Ascending aorta (tissue), 2 donors: ENCODE results near the gene FHIT. TPM values are rescaled to one million over a fixed set of nuclear protein-coding genes. Genes with fewer than 3 reads are reported as not detected.

ENCODE experiments used
- DNase-seq, 2 donors: peaks; one replicate each; pipeline ENCODE4 v3.0.0-alpha.2; 2019; ENCODE audit warnings: low spot score in 2 of 2
- H3K27ac ChIP-seq, 2 donors: fragments of 200-600 bp; sonication (generic); one replicate each; pipeline ENCODE4 v1.5.1; 2016 to 2017; ENCODE audit warnings: mild to moderate bottlenecking in 1 of 2
- H3K27me3 ChIP-seq: fragments of 200-600 bp; sonication (generic); one replicate; pipeline ENCODE4 v1.5.1; 2017
- H3K36me3 ChIP-seq, 2 donors: fragments of 200-600 bp; sonication (generic); one replicate each; pipeline ENCODE4 v1.5.1; 2016
- H3K4me1 ChIP-seq, 2 donors: fragments of 200-600 bp; sonication (generic); one replicate each; pipeline ENCODE4 v1.5.1; 2016 to 2017; ENCODE audit warnings: mild to moderate bottlenecking in 1 of 2
- H3K4me3 ChIP-seq, 2 donors: fragments of 200-600 bp; sonication (generic); one replicate each; pipeline ENCODE4 v1.5.1; 2016 to 2017; ENCODE audit warnings: mild to moderate bottlenecking in 1 of 2
- H3K9me3 ChIP-seq, 2 donors: fragments of 200-600 bp; sonication (generic); one replicate each; pipeline ENCODE4 v1.5.1; 2016
- intact Hi-C: fragments of 100-400 bp; cut with DNase I; formaldehyde crosslinking; loops from one replicate; pipeline ENCODE4 v1.15.1; 2023
- total RNA-seq: library from RNA; depleted of rRNA; stranded (reverse); fragments of >200 nt; gene quantifications from one replicate; pipeline ENCODE4 v1.1.0, GENCODE V29; 2016
- TF ChIP-seq, protein P1 (sequence below), 3 experiments: fragments of 200-600 bp in 2 of 3; fragments of 450-650 bp in 1 of 3; sonication (generic) in 2 of 3; IDR thresholded peaks; one replicate each; pipeline ENCODE4 v1.5.1; 2016 to 2019; ENCODE audit warnings: antibody characterized with exemption in 3 of 3, mild to moderate bottlenecking in 1 of 3, moderate library complexity in 1 of 3

FHIT gene
- total RNA-seq, 1 donor from 2014 or later = 0.21 TPM

- Histone ChIP-seq H3K27me3 (no peaks in the 10 kb centered on the region), H3K27ac (no peak overlapping the region)
- TF ChIP-seq, protein P1, sequence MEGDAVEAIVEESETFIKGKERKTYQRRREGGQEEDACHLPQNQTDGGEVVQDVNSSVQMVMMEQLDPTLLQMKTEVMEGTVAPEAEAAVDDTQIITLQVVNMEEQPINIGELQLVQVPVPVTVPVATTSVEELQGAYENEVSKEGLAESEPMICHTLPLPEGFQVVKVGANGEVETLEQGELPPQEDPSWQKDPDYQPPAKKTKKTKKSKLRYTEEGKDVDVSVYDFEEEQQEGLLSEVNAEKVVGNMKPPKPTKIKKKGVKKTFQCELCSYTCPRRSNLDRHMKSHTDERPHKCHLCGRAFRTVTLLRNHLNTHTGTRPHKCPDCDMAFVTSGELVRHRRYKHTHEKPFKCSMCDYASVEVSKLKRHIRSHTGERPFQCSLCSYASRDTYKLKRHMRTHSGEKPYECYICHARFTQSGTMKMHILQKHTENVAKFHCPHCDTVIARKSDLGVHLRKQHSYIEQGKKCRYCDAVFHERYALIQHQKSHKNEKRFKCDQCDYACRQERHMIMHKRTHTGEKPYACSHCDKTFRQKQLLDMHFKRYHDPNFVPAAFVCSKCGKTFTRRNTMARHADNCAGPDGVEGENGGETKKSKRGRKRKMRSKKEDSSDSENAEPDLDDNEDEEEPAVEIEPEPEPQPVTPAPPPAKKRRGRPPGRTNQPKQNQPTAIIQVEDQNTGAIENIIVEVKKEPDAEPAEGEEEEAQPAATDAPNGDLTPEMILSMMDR (IDR thresholded peaks at IDR 0.05) = no peak
Measured at GRCh38 chr3:60512506-60512905, 738.7 kb downstream of the FHIT start.

DNA sequence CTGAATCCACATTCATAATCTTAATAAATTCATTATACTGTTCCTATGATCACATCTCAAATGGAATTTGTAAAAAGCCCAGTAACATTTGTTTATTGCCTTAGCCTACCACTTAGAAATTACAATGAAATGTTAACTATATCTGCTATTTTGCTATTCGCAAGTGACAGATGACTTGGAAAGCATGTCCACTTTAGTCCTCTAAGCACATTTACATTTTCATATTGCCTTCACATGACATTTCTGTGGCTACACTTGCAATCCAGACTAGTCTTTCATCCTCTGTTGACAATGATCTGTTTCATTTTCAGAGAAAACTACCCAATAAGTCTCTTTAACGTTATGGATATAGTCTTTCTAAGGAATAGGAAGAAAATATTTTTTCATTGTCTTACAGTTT is 741.8 kb downstream of the FHIT start:
- intact Hi-C loops = no loop called here
- H3K27ac ChIP-seq = no peak overlapping the region
- no peaks in the 10 kb centered on the region for H3K36me3 ChIP-seq
- DNase-seq = no peak
- no peaks in the 10 kb centered on the region for H3K9me3 ChIP-seq
- H3K4me1 ChIP-seq = no peaks in the 10 kb centered on the region
- no peaks in the 10 kb centered on the region for H3K27me3 ChIP-seq
- H3K4me3 ChIP-seq = no peak overlapping the region
- TF ChIP-seq, protein P1 (IDR thresholded peaks at IDR 0.05) = no peak

More at GRCh38 chr3:60512506-60512905, 738.7 kb downstream of the FHIT start:
- H3K4me1 ChIP-seq = no peaks in the 10 kb centered on the region
- intact Hi-C loops = no loop called here
- no peak for DNase-seq
- no peak overlapping the region for H3K4me3 ChIP-seq
- no peaks in the 10 kb centered on the region for H3K36me3 ChIP-seq
- no peaks in the 10 kb centered on the region for H3K9me3 ChIP-seq

DNA sequence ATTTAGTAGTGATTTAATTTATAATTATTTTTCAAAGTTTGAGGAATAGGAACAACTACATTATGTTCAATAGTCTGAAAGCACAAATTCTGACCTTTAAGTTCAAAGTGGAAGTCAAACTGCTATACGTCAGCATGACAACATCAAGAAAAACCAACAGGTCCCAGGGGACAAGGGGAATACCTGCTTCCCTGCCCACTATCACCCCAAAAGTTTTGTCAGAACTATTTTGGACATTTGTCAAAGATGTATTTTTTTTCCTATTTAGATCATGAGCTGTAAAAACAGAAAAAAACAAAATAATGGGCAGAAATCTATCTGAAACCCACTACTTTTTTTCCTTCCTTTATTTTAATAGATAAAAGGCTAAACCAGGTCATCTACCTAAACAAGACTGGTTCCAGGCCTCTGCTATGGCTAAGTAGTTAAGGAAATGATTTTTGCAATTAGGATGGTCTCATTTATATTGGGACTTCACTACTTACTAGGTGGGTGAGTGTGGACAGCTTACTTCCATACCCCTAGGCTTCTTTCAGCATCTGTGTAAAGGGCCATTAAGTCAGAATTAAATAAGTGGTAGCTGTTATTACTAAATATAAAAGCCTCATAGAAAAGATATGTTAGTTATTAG is 746.3 kb downstream of the FHIT start:
- no peak overlapping the region for H3K27ac ChIP-seq
- no peak for DNase-seq
- intact Hi-C loops = no loop called here
- no peak overlapping the region for H3K4me3 ChIP-seq
- no peaks in the 10 kb centered on the region for H3K27me3 ChIP-seq
- H3K9me3 ChIP-seq = no peaks in the 10 kb centered on the region
- TF ChIP-seq, protein P1 (IDR thresholded peaks at IDR 0.05) = no peak
- H3K36me3 ChIP-seq = no peaks in the 10 kb centered on the region
- no peaks in the 10 kb centered on the region for H3K4me1 ChIP-seq

DNA sequence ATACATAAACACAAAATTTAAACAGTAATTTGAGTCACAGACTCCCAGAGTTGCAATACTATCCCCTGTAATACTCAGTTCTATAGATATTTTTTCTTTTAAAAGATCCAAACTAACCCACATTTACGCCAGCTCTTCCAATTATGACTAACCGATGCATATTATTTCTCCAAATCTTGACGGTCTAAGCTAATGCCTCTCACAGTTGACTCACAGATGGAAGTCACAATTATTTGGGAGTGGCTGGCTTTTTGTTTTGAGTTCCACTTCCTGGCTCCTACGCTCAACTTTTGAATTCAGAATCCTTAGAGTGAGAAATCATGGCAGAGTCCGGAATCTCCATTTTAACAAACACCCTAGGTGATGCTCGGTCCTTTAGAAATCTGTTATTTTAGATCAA is 749.9 kb downstream of the FHIT start:
- TF ChIP-seq, protein P1 (IDR thresholded peaks at IDR 0.05) = no peak
- Histone ChIP-seq H3K27me3 (no peaks in the 10 kb centered on the region), H3K36me3 (no peaks in the 10 kb centered on the region), H3K4me3 (no peak overlapping the region), H3K27ac (no peak overlapping the region), H3K4me1 (no peaks in the 10 kb centered on the region), H3K9me3 (no peaks in the 10 kb centered on the region)
- no peak for DNase-seq
- intact Hi-C loops = no loop called here

DNA sequence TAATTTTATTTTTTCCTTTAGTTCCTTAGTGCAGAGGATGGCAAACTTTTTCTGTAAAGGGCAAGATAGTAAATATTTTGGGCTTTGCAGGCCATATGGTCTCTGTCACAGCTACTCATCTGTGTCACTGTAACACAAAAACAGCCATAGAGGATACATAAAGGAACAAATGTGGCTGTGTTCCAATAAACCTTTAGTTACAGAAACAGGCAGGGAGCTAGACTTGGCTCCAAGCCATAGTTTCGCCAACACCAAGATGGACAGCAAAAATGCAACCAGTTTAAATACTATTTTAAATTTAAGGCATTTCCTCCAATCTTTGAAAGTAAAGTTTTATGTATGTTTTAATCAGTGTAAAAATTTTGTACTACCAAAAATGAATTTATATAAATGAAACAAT is 753.4 kb downstream of the FHIT start:
- Histone ChIP-seq H3K27ac (no peak overlapping the region), H3K9me3 (no peaks in the 10 kb centered on the region), H3K36me3 (no peaks in the 10 kb centered on the region), H3K4me3 (no peak overlapping the region), H3K4me1 (no peaks in the 10 kb centered on the region), H3K27me3 (no peaks in the 10 kb centered on the region)
- intact Hi-C loops = no loop called here
- TF ChIP-seq, protein P1 (IDR thresholded peaks at IDR 0.05) = no peak
- DNase-seq = no peak

GRCh38 chr3:60490992-60491391 is 760.3 kb downstream of the FHIT start:
- no peaks in the 10 kb centered on the region for H3K9me3 ChIP-seq
- H3K27ac ChIP-seq = no peak overlapping the region
- no peak overlapping the region for H3K4me3 ChIP-seq
- intact Hi-C loops = no loop called here
- no peaks in the 10 kb centered on the region for H3K4me1 ChIP-seq
- H3K36me3 ChIP-seq = no peaks in the 10 kb centered on the region
- no peaks in the 10 kb centered on the region for H3K27me3 ChIP-seq
- TF ChIP-seq, protein P1 (IDR thresholded peaks at IDR 0.05) = no peak
- DNase-seq = no peak
